ENCODE data around the gene PLEKHH2.

DNA sequence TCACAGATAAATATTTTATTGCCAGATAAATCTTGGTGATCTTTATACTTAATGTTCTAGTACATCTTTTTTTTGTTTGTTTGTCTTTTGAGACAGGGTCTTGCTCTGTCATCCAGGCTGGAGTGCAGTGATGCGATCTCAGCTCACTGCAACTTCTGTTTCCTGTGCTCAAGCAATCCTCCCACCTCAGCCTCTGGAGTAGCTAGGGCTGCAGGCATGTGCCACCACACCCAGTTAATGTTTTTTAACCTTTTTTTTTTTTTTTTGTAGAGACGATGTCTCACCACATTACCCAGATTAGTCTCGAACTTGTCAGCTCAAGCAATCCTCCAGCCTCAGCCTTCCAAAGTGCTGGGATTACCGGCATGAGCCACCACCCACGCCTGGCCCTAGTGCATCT is 48.3 kb downstream of the PLEKHH2 start:
- TF ChIP-seq, protein P1, sequence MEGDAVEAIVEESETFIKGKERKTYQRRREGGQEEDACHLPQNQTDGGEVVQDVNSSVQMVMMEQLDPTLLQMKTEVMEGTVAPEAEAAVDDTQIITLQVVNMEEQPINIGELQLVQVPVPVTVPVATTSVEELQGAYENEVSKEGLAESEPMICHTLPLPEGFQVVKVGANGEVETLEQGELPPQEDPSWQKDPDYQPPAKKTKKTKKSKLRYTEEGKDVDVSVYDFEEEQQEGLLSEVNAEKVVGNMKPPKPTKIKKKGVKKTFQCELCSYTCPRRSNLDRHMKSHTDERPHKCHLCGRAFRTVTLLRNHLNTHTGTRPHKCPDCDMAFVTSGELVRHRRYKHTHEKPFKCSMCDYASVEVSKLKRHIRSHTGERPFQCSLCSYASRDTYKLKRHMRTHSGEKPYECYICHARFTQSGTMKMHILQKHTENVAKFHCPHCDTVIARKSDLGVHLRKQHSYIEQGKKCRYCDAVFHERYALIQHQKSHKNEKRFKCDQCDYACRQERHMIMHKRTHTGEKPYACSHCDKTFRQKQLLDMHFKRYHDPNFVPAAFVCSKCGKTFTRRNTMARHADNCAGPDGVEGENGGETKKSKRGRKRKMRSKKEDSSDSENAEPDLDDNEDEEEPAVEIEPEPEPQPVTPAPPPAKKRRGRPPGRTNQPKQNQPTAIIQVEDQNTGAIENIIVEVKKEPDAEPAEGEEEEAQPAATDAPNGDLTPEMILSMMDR (IDR thresholded peaks at IDR 0.05), result no peak
- TF ChIP-seq POLR2AphosphoS5 (IDR thresholded peaks at IDR 0.05), result no peak
- TF ChIP-seq EP300 (IDR thresholded peaks at IDR 0.05), result no peak
- TF ChIP-seq POLR2A (IDR thresholded peaks at IDR 0.05), result no peak

Data from suprapubic skin (tissue), 4 donors.